HFFc6 (cell line): Measurements from ENCODE around the gene SOWAHA. TPM values are rescaled to one million over a fixed set of nuclear protein-coding genes. Genes with fewer than 3 reads are reported as not detected.

ENCODE experiments used
- DNase-seq: peaks from one replicate; pipeline ENCODE4 v3.0.0-alpha.2; 2018
- H3K27ac Mint-ChIP-seq: 2 replicates; pipeline ENCODE4 v1.8.0; 2020; ENCODE audit warnings: mild to moderate bottlenecking, mixed read lengths
- H3K27me3 Mint-ChIP-seq: 2 replicates; pipeline ENCODE4 v1.8.0; 2021; ENCODE audit warnings: mild to moderate bottlenecking, moderate library complexity, mixed read lengths; ENCODE audit not compliant: insufficient read depth
- H3K36me3 Mint-ChIP-seq: 2 replicates; pipeline ENCODE4 v1.8.0; 2021; ENCODE audit warnings: low read depth, mixed read lengths
- H3K4me1 Mint-ChIP-seq: 2 replicates; pipeline ENCODE4 v1.8.0; 2020; ENCODE audit warnings: low read depth, mixed read lengths
- H3K4me3 Mint-ChIP-seq: 2 replicates; pipeline ENCODE4 v1.8.0; 2020; ENCODE audit warnings: mild to moderate bottlenecking, moderate library complexity, mixed read lengths
- H3K9me3 Mint-ChIP-seq: 2 replicates; pipeline ENCODE4 v1.8.0; 2020; ENCODE audit warnings: mild to moderate bottlenecking, mixed read lengths
- CTCF ChIP-seq: fragments of 200-600 bp; sonication (generic); IDR thresholded peaks from 2 replicates; pipeline ENCODE4 v1.5.0; 2021; ENCODE audit warnings: antibody characterized with exemption, mild to moderate bottlenecking
- total RNA-seq, 6 experiments: library from RNA; stranded (reverse); fragmentation: NEBNext Ultra II Directional; extraction: Animal tissue kit (Norgen Biotek cat#: 25700); gene quantifications; 2 replicates in 1 of 6; 3 replicates in 5 of 6; pipeline ENCODE4 v1.2.3, GENCODE V29; 2021

The SOWAHA gene
- total RNA-seq, 6 experiments from 2014 or later: not detected

GRCh38 chr5:132832612-132833011, 19.5 kb downstream of the SOWAHA start:
- H3K27ac Mint-ChIP-seq: no peak overlapping the region
- H3K27me3 Mint-ChIP-seq: peaks cover 2% of the 10 kb centered on the region
- TF ChIP-seq CTCF: no peak
- no peak for DNase-seq
- no peak overlapping the region for H3K4me3 Mint-ChIP-seq
- H3K9me3 Mint-ChIP-seq: no peaks in the 10 kb centered on the region
- peaks cover 16% of the 10 kb centered on the region for H3K4me1 Mint-ChIP-seq
- H3K36me3 Mint-ChIP-seq: no peaks in the 10 kb centered on the region

- TF ChIP-seq CTCF: no peak
- Mint-ChIP-seq H3K4me1 (peaks cover 23% of the 10 kb centered on the region), H3K4me3 (no peak overlapping the region), H3K27ac (no peak overlapping the region), H3K27me3 (peaks cover under 1% of the 10 kb centered on the region), H3K9me3 (no peaks in the 10 kb centered on the region), H3K36me3 (no peaks in the 10 kb centered on the region)
- DNase-seq: no peak
These were observed 21.0 kb downstream of the SOWAHA start for GRCh38 chr5:132834057-132834456.

- Mint-ChIP-seq H3K36me3 (no peaks in the 10 kb centered on the region), H3K4me1 (peaks cover 38% of the 10 kb centered on the region), H3K27me3 (no peaks in the 10 kb centered on the region), H3K9me3 (no peaks in the 10 kb centered on the region), H3K4me3 (no peak overlapping the region), H3K27ac (no peak overlapping the region)
- TF ChIP-seq CTCF: no peak
- no peak for DNase-seq
These were observed 23.8 kb downstream of the SOWAHA start for GRCh38 chr5:132836852-132837251.

DNA sequence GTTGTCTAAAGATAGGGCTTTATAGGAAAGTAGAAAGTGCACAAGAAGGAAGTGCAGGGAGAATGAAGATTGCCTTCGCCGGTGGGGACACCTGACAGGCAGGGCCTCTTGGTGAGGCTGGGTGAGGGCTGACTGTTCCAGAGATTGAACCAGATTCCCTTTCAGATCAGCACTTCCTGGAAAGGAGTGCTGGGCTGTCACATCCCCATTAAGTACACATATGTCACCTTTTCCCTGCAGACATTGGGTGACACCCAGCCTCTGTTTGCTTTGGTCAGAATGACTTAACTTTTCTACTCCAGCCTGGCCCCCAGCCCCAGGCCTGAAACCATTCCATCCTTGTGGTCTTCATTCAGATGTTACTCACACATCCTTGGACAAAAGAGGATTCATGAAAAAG, 24.8 kb downstream of the SOWAHA start:
- H3K36me3 Mint-ChIP-seq: no peaks in the 10 kb centered on the region
- no peaks in the 10 kb centered on the region for H3K27me3 Mint-ChIP-seq
- H3K9me3 Mint-ChIP-seq: no peaks in the 10 kb centered on the region
- no peak for DNase-seq
- peaks cover 38% of the 10 kb centered on the region for H3K4me1 Mint-ChIP-seq
- no peak overlapping the region for H3K4me3 Mint-ChIP-seq
- TF ChIP-seq CTCF: no peak
- no peak overlapping the region for H3K27ac Mint-ChIP-seq

DNA sequence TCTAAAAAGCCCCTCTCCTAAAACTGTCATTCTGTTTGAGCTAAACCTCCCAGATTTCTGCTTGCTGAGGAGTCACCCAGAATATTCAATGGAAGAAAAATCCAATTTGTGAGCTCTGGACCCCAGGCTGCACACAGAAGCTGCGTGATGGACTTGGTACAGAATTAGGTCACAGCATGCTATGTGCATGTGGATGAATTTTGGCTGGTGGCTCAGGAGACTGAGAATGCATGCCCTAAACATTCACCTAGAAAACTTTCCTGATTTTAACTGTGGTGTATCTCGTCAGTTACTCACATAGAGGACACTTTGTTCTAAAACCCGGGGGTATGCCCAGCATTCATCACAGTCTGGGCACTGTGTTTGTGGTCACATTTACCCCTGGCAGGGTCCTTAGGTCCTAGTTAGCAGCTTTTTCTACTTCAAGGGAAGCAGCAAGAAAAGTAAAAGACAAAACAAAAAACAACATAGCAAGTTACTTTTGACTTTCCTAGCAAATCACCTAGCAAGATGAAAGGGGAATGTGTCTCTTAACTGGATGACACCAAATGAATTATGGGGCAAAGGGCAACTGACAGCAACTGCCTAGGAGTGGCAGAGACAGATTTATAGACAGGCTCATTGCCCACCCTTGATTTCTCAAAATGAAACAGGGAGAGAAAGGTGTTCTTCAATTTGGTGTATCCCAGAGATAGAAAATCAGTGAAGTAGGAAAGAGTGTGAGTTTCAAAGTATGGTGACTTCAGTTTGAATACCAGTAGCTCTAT, 25.6 kb downstream of the SOWAHA start:
- H3K9me3 Mint-ChIP-seq: no peaks in the 10 kb centered on the region
- H3K4me3 Mint-ChIP-seq: no peak overlapping the region
- H3K27ac Mint-ChIP-seq: peak overlapping the region; percentile 89; the same call in 1 of the 2 replicates
- peaks cover 38% of the 10 kb centered on the region for H3K4me1 Mint-ChIP-seq
- no peak for DNase-seq
- H3K27me3 Mint-ChIP-seq: no peaks in the 10 kb centered on the region
- TF ChIP-seq CTCF: no peak
- H3K36me3 Mint-ChIP-seq: no peaks in the 10 kb centered on the region
